Stomach (tissue), 4 donors: ENCODE measurements around the gene SMYD3.

Source experiments
- EP300 ChIP-seq: sonication (generic); formaldehyde crosslinking; IDR thresholded peaks from one replicate; pipeline ENCODE4 v1.6.1; 2017; ENCODE audit warnings: antibody characterized with exemption
- POLR2A ChIP-seq, 4 donors: fragments of 450-650 bp; IDR thresholded peaks; one replicate each; pipeline ENCODE4 v1.6.1; 2016; ENCODE audit warnings: antibody characterized with exemption in 4 of 4, control low read depth in 2 of 4, mild to moderate bottlenecking in 1 of 4, moderate library complexity in 1 of 4
- POLR2AphosphoS5 ChIP-seq, 3 donors: sonication (generic); formaldehyde crosslinking; IDR thresholded peaks; one replicate each; pipeline ENCODE4 v1.6.1; 2016; ENCODE audit warnings: antibody characterized with exemption in 3 of 3
- TF ChIP-seq, protein P1 (sequence below), 7 experiments: fragments of 450-650 bp in 4 of 7; fragments of 200-600 bp in 3 of 7; sonication (generic) in 3 of 7; IDR thresholded peaks; one replicate each; pipeline ENCODE4 v1.5.1; 2016 to 2019; ENCODE audit warnings: antibody characterized with exemption in 7 of 7, control low read depth in 2 of 7, mild to moderate bottlenecking in 1 of 7

DNA sequence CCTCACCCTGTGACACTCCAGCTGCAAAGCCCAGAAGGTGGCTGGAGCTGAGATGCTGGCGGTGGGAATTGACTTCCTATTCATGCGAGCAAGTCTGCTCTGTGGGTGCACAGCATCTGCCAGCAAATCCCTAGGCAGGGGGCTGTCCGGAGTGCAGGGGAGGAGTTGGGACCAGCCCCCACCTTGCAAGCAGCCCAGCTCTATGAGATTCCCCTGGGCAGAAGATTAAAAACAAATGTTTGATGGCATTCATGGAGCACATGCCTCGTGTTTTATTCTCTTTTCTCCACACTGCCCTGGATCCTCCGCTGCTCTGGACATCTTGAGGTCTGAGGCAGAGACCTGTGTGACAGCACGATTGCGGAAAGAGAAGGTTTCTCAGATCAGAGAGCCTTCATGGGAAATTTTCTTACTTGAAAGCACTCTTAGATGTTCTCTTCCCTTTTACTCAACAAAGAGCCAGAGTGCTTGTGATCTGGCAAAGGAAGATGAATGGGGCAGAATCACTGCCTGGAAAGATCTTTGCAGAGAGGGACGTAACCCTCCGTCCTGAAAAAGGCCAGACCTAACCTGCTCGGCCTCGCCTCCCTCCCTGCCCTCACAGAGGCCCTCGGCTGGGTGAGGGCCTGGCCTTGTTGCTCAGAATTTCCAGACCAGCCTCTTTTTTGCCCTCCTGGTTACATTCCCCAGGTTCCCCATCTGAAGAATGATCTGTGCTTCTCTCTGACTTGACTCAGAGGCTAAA lies 755.2 kb downstream of the SMYD3 start:
- TF ChIP-seq POLR2AphosphoS5 (IDR thresholded peaks at IDR 0.05) (no peak), POLR2A (IDR thresholded peaks at IDR 0.05) (no peak), EP300 (no peak)
- TF ChIP-seq, protein P1, sequence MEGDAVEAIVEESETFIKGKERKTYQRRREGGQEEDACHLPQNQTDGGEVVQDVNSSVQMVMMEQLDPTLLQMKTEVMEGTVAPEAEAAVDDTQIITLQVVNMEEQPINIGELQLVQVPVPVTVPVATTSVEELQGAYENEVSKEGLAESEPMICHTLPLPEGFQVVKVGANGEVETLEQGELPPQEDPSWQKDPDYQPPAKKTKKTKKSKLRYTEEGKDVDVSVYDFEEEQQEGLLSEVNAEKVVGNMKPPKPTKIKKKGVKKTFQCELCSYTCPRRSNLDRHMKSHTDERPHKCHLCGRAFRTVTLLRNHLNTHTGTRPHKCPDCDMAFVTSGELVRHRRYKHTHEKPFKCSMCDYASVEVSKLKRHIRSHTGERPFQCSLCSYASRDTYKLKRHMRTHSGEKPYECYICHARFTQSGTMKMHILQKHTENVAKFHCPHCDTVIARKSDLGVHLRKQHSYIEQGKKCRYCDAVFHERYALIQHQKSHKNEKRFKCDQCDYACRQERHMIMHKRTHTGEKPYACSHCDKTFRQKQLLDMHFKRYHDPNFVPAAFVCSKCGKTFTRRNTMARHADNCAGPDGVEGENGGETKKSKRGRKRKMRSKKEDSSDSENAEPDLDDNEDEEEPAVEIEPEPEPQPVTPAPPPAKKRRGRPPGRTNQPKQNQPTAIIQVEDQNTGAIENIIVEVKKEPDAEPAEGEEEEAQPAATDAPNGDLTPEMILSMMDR (IDR thresholded peaks at IDR 0.05): no peak
